Measurements from ENCODE around the gene VEZF1. TPM values are rescaled to one million over a fixed set of nuclear protein-coding genes. Genes with fewer than 3 reads are reported as not detected.

VEZF1 gene
- total RNA-seq, 1 experiment from 2014 or later: 48.2 TPM

- no peak for DNase-seq
- H3K27me3 ChIP-seq (ENCODE audit: control insufficient read depth, insufficient read depth, low read length): no peaks in the 10 kb centered on the region
- peaks cover 24% of the 10 kb centered on the region for H3K36me3 ChIP-seq (replicated peaks; ENCODE audit: control insufficient read depth, insufficient read depth, low read length)
- peak overlapping the region; percentile 97 for H3K4me3 ChIP-seq (ENCODE audit: insufficient read depth, low read depth, low read length)
These were observed 17.1 kb upstream of the VEZF1 start for GRCh38 chr17:58005031-58005727.

- DNase-seq: no peak
- peaks cover 24% of the 10 kb centered on the region for H3K36me3 ChIP-seq (replicated peaks; ENCODE audit: control insufficient read depth, insufficient read depth, low read length)
- no peak overlapping the region for H3K4me3 ChIP-seq (ENCODE audit: insufficient read depth, low read depth, low read length)
- H3K27me3 ChIP-seq (ENCODE audit: control insufficient read depth, insufficient read depth, low read length): no peaks in the 10 kb centered on the region
These were observed 16.0 kb upstream of the VEZF1 start for GRCh38 chr17:58004060-58004459.

GRCh38 chr17:58002973-58003372 is 14.9 kb upstream of the VEZF1 start:
- peaks cover 26% of the 10 kb centered on the region for H3K36me3 ChIP-seq (replicated peaks; ENCODE audit: control insufficient read depth, insufficient read depth, low read length)
- H3K4me3 ChIP-seq (ENCODE audit: insufficient read depth, low read depth, low read length): no peak overlapping the region
- H3K27me3 ChIP-seq (ENCODE audit: control insufficient read depth, insufficient read depth, low read length): no peaks in the 10 kb centered on the region
- no peak for DNase-seq

GRCh38 chr17:58002154-58002948 is 14.3 kb upstream of the VEZF1 start:
- peaks cover 26% of the 10 kb centered on the region for H3K36me3 ChIP-seq (replicated peaks; ENCODE audit: control insufficient read depth, insufficient read depth, low read length)
- no peak overlapping the region for H3K4me3 ChIP-seq (ENCODE audit: insufficient read depth, low read depth, low read length)
- no peaks in the 10 kb centered on the region for H3K27me3 ChIP-seq (ENCODE audit: control insufficient read depth, insufficient read depth, low read length)
- no peak for DNase-seq

GRCh38 chr17:58001461-58002124 is 13.5 kb upstream of the VEZF1 start:
- Histone ChIP-seq H3K36me3 (replicated peaks; ENCODE audit: control insufficient read depth, insufficient read depth, low read length) (peaks cover 26% of the 10 kb centered on the region), H3K27me3 (ENCODE audit: control insufficient read depth, insufficient read depth, low read length) (no peaks in the 10 kb centered on the region), H3K4me3 (ENCODE audit: insufficient read depth, low read depth, low read length) (no peak overlapping the region)
- DNase-seq: no peak

GRCh38 chr17:57999496-58000017 is 11.5 kb upstream of the VEZF1 start:
- H3K27me3 ChIP-seq (ENCODE audit: control insufficient read depth, insufficient read depth, low read length): no peaks in the 10 kb centered on the region
- H3K36me3 ChIP-seq (replicated peaks; ENCODE audit: control insufficient read depth, insufficient read depth, low read length): peaks cover 15% of the 10 kb centered on the region
- peak; percentile 47 for DNase-seq
- no peak overlapping the region for H3K4me3 ChIP-seq (ENCODE audit: insufficient read depth, low read depth, low read length)

GRCh38 chr17:57999010-57999495 is 11.0 kb upstream of the VEZF1 start:
- no peak for DNase-seq
- Histone ChIP-seq H3K4me3 (ENCODE audit: insufficient read depth, low read depth, low read length) (no peak overlapping the region), H3K36me3 (replicated peaks; ENCODE audit: control insufficient read depth, insufficient read depth, low read length) (peaks cover 12% of the 10 kb centered on the region), H3K27me3 (ENCODE audit: control insufficient read depth, insufficient read depth, low read length) (no peaks in the 10 kb centered on the region)

- Histone ChIP-seq H3K36me3 (replicated peaks; ENCODE audit: control insufficient read depth, insufficient read depth, low read length) (peaks cover 4% of the 10 kb centered on the region), H3K27me3 (ENCODE audit: control insufficient read depth, insufficient read depth, low read length) (no peaks in the 10 kb centered on the region), H3K4me3 (ENCODE audit: insufficient read depth, low read depth, low read length) (no peak overlapping the region)
- DNase-seq: no peak
These were observed 9.2 kb upstream of the VEZF1 start for GRCh38 chr17:57997085-57997809.

GRCh38 chr17:57995076-57995956 is 7.3 kb upstream of the VEZF1 start:
- H3K36me3 ChIP-seq (replicated peaks; ENCODE audit: control insufficient read depth, insufficient read depth, low read length): peaks cover 2% of the 10 kb centered on the region
- no peak overlapping the region for H3K4me3 ChIP-seq (ENCODE audit: insufficient read depth, low read depth, low read length)
- H3K27me3 ChIP-seq (ENCODE audit: control insufficient read depth, insufficient read depth, low read length): no peaks in the 10 kb centered on the region
- peak; percentile 60 for DNase-seq

GRCh38 chr17:57994436-57994835 is 6.4 kb upstream of the VEZF1 start:
- peaks cover 2% of the 10 kb centered on the region for H3K36me3 ChIP-seq (replicated peaks; ENCODE audit: control insufficient read depth, insufficient read depth, low read length)
- H3K4me3 ChIP-seq (ENCODE audit: insufficient read depth, low read depth, low read length): no peak overlapping the region
- no peak for DNase-seq
- no peaks in the 10 kb centered on the region for H3K27me3 ChIP-seq (ENCODE audit: control insufficient read depth, insufficient read depth, low read length)

- no peak overlapping the region for H3K4me3 ChIP-seq (ENCODE audit: insufficient read depth, low read depth, low read length)
- peaks cover 2% of the 10 kb centered on the region for H3K36me3 ChIP-seq (replicated peaks; ENCODE audit: control insufficient read depth, insufficient read depth, low read length)
- no peaks in the 10 kb centered on the region for H3K27me3 ChIP-seq (ENCODE audit: control insufficient read depth, insufficient read depth, low read length)
- no peak for DNase-seq
These were observed 5.7 kb upstream of the VEZF1 start for GRCh38 chr17:57993471-57994365.

- H3K4me3 ChIP-seq (ENCODE audit: insufficient read depth, low read depth, low read length): no peak overlapping the region
- DNase-seq: no peak
- H3K36me3 ChIP-seq (replicated peaks; ENCODE audit: control insufficient read depth, insufficient read depth, low read length): no peaks in the 10 kb centered on the region
These were observed 3.5 kb upstream of the VEZF1 start for GRCh38 chr17:57991537-57991936.

GRCh38 chr17:57990037-57990436 is 2.0 kb upstream of the VEZF1 start:
- Histone ChIP-seq H3K4me3 (ENCODE audit: insufficient read depth, low read depth, low read length) (no peak overlapping the region), H3K36me3 (replicated peaks; ENCODE audit: control insufficient read depth, insufficient read depth, low read length) (no peaks in the 10 kb centered on the region), H3K27me3 (ENCODE audit: control insufficient read depth, insufficient read depth, low read length) (no peaks in the 10 kb centered on the region)
- DNase-seq: no peak

More at GRCh38 chr17:57991537-57991936, 3.5 kb upstream of the VEZF1 start:
- no peaks in the 10 kb centered on the region for H3K27me3 ChIP-seq (ENCODE audit: control insufficient read depth, insufficient read depth, low read length)

Measured in H7 (cell line).